BJ (cell line): ENCODE measurements around the gene SPARC. TPM values are rescaled to one million over a fixed set of nuclear protein-coding genes. Genes with fewer than 3 reads are reported as not detected.

Experiments
- CTCF ChIA-PET: fragments of 350-600 bp; formaldehyde crosslinking; extraction: SDS; loops from one replicate; lab custom pipeline; 2021; ENCODE audit warnings: antibody characterized with exemption, inconsistent platforms; lab: Yijun Ruan, JAX
- POLR2A ChIA-PET: fragments of 300-600 bp; sonication (Branson Sonifier 250); formaldehyde crosslinking; extraction: SDS; loops from one replicate; lab custom pipeline; 2021; ENCODE audit warnings: antibody characterized with exemption; lab: Charles Lee
- DNase-seq: peaks from one replicate; pipeline ENCODE4 v3.0.0-alpha.2; 2011; ENCODE audit warnings: low read depth
- H3K27me3 ChIP-seq: 2 replicates; pipeline ENCODE4 v1.6.0; 2011; ENCODE audit warnings: low read length; ENCODE audit not compliant: control insufficient read depth, insufficient read depth
- H3K36me3 ChIP-seq: 2 replicates; pipeline ENCODE4 v1.5.1; 2011; ENCODE audit warnings: low read length; ENCODE audit not compliant: control insufficient read depth, insufficient read depth
- H3K4me3 ChIP-seq: 2 replicates; pipeline ENCODE4 v1.5.1; 2011; ENCODE audit warnings: low read depth, mild to moderate bottlenecking, control low read depth, low read length
- CTCF ChIP-seq: IDR thresholded peaks from 2 replicates; pipeline ENCODE4 v1.5.1; 2011; ENCODE audit warnings: low read depth, mild to moderate bottlenecking, control low read depth, inconsistent platforms, low read length, moderate library complexity; ENCODE audit not compliant: insufficient read depth
- polyA plus RNA-seq: library from polyadenylated mRNA; depleted of rRNA; stranded (reverse); fragments of >200 nt; gene quantifications from 2 replicates; pipeline ENCODE4 v1.2.3, GENCODE V29; 2011

SPARC gene
- polyA plus RNA-seq, 1 experiment = 17,277 TPM

GRCh38 chr5:151632941-151633340, 53.8 kb downstream of the SPARC start:
- Histone ChIP-seq H3K27me3 (peaks cover under 1% of the 10 kb centered on the region), H3K36me3 (no peaks in the 10 kb centered on the region), H3K4me3 (no peak overlapping the region)
- DNase-seq = no peak
- ChIA-PET CTCF (interaction anchor here (1.4 to 2.3 kb wide), 2 partner anchors 19 to 108 kb away, joined by 3 to 6 read pairs; no protein-coding TSS in a partner anchor), POLR2A (no interaction called here)
- TF ChIP-seq CTCF = no peak

GRCh38 chr5:151632524-151632923, 54.2 kb downstream of the SPARC start:
- Histone ChIP-seq H3K4me3 (no peak overlapping the region), H3K36me3 (no peaks in the 10 kb centered on the region), H3K27me3 (no peaks in the 10 kb centered on the region; the same call in 1 of the 2 replicates)
- TF ChIP-seq CTCF = no peak
- ChIA-PET CTCF (interaction anchor here (1.4 to 2.3 kb wide), 2 partner anchors 20 to 108 kb away, joined by 3 to 6 read pairs; no protein-coding TSS in a partner anchor), POLR2A (no interaction called here)
- DNase-seq = no peak

- no peak for TF ChIP-seq CTCF
- DNase-seq = no peak
- Histone ChIP-seq H3K4me3 (no peak overlapping the region), H3K27me3 (no peaks in the 10 kb centered on the region; the same call in 1 of the 2 replicates), H3K36me3 (no peaks in the 10 kb centered on the region)
- ChIA-PET CTCF (interaction anchor here (1.4 kb wide), 1 partner anchor 109 kb away, joined by 3 read pairs; no protein-coding TSS in a partner anchor), POLR2A (no interaction called here)
These were observed 54.8 kb downstream of the SPARC start for GRCh38 chr5:151631941-151632340.

- no peak for DNase-seq
- ChIA-PET POLR2A (no interaction called here), CTCF (interaction anchor here (0.9 kb wide), 1 partner anchor 22 kb away, joined by 3 read pairs; no protein-coding TSS in a partner anchor)
- Histone ChIP-seq H3K36me3 (no peaks in the 10 kb centered on the region), H3K4me3 (no peak overlapping the region), H3K27me3 (no peaks in the 10 kb centered on the region; the same call in 1 of the 2 replicates)
- no peak for TF ChIP-seq CTCF
These were observed 56.6 kb downstream of the SPARC start for GRCh38 chr5:151630088-151630487.

GRCh38 chr5:151628112-151628823, 58.4 kb downstream of the SPARC start:
- no peak for TF ChIP-seq CTCF
- CTCF ChIA-PET = interaction anchor here (0.8 kb wide), 1 partner anchor 9 kb away, joined by 3 read pairs; no protein-coding TSS in a partner anchor
- no peak overlapping the region for H3K4me3 ChIP-seq
- H3K27me3 ChIP-seq = no peaks in the 10 kb centered on the region; the same call in 1 of the 2 replicates
- DNase-seq = no peak
- POLR2A ChIA-PET = no interaction called here
- H3K36me3 ChIP-seq = no peaks in the 10 kb centered on the region
